HG03196 (cell line): Measurements from ENCODE around the gene LZTFL1.
"Not testable (repeated sequence)": the region's sequence is repeated elsewhere in the genome, so short reads cannot be mapped to it uniquely, and the experiment has no call there.

Experiments used
- ATAC-seq: cut with Tn5 transposase; IDR thresholded peaks from one replicate; pipeline ENCODE4 v1.9.1; 2021; ENCODE audit not compliant: unreplicated experiment

Gene LZTFL1

DNA sequence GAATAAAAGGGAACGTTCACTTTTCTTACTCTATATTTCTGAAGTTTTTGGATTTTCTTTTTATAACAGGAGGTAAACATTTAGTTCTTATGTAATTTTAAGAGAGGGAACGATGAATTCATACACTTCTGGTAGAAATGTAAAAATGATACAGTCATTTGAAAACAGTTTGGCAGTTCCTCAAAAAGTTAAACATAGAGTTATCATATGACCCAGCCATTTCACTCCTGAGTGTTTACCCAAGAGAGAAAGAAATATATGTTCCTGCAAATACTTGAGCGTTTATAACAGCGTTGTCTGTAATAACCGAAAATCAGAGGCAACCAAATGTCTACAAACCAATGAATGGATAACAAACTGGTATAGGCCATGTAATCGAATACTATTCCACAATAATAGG, 23.6 kb upstream of the LZTFL1 start:
- ATAC-seq, result no peak

DNA sequence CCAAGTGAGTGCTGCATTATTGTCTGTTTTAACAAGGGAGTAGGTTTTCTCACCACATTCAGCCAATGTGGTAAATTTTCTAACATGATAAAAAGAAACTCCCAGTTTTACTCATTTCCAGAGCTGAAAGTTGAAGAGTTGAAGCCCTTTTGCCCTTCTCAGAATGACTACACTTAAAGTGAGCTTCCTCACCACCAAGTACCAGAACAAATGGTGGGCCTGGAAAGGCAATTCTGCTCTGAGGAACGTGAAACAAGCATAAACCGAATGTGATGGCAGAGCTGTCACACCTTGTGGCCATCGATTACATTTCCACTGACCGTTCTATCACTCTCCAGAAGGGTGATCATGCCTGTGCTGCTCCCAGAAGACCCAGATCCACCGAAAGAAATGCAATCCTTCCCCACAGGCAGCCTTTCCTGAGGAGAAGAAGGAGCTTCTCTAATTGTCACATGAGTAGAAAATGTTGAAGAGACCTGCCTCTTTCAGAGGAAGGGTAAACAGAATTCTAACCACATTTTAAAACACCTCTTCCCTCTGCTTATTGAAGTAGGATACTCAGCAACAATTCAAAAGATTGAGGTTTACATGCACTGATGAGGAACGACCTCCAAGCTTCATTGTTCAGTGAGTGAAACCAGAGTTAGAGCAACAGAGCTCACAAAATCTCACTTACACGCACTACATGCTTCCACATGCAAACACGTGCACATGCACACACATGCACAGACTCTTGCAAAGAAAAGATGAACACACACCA, 23.0 kb upstream of the LZTFL1 start:
- ATAC-seq, result peak; percentile 48

DNA sequence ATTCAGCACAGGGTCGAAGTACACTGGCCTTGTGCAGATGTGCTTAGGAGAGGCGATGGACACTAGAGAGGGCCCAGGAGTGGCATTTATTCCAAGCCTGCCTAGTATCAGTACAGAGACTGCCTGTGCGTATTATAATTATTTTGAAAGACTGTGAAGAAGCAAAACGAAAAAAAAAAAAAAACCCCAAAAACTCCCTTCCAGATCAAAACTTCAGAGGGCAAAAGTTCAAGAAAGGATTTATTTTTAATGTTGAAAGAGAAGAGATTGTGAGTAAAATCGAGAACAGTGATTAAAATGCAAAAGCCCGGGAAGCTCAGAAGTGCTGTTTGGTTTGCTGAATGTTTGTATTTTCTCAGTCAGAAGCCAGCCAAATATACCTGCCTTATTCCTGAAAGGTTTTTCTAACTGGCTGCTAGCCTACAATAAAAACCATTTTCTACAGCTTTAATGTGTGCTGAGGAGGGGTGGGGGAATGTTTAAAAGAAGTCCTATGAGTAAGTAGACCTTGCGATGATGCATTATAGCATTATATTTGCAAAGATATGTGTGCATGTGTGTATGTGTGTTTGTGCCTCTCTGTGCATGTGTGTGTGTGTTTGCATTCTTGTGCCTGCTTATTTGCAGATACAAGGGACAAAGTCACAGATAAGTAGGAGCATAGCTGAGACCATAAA, 19.3 kb upstream of the LZTFL1 start:
- ATAC-seq, result peak; percentile 47

DNA sequence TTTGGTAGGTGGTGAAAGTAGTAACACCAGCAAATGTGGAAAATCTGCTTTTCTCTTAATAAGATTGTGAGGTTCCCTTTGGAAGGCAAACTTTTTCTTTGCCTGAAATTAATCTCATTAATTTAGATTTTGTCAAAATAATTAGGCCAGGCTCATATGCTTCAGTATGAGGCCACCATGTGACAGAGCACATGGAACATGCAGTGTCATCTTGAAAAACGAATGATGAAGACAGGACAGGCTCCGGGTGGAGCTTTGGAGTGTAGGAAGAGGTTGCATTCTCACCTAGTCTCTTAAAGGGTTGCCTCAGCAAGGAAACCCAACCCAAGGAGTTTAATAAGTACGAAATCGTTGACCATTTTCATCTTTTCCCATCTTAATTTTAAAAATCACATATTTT, 18.6 kb upstream of the LZTFL1 start:
- ATAC-seq, result no peak

DNA sequence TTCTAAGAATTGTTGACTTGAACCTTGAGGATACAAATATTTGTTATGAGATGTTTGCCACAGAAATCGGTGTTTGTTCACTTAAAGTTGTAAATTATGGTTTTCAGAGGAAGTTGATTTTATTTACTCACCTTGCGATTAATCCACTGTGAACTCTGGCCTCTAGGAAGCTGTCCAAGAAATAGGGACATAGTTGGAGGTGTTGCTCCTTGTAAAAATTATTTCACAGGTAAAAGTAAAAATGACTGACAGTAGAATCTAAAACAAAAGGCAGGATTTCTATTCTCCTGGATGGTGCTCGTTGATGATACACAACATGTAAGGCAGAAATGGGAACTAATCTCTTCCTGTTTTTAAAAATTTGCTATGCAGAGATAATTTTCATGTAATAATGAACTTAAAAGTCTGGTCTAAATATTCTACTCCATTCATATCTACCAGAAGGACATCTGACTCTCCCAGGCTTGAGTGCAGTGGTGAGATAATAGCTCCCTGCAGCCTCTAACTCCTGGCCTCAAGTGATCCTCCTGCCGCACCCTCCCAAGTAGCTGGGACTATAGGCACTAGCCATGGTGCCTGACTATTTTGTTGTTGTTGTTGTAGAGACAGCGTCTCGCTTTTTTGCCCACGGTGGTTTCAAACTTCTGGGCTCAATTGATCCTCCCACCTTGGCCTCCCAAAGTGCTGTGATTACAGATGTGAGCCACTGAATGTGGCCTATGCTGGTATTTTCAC, 17.1 kb upstream of the LZTFL1 start:
- no peak for ATAC-seq

DNA sequence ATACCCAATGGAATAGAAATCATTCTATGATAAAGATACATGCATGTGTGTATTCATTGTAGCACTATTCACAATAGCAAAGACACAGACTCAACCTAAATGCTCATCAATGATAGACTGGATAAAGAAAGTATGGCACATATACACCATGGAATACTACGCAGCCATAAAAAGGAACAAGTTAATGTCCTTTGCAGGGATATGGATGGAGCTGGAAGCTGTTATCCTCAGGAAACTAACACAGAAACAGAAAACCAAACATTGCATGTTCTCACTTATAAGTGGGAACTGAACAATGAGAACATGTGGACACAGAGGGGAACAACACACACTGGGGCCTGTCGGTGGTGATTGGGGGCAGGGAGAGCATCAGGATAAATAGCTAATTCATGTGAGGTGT, 15.1 kb upstream of the LZTFL1 start:
- ATAC-seq, result not testable (repeated sequence)

DNA sequence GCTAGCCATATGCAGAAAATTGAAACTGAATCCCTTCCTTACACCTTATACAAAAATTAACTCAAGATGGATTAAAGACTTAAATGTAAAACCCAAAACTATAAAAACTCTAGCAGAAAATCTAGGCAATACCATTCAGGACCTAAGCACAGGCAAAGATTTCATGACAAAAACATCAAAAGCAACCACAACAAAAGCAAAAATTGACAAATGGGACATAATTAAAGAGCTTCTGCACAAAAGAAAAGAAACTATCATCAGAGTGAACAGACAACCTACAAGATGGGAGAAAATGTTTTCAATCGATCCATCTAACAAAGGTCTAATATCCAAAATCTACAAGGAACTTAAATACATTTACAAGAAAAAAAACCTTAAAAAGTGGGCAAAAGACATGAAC, 14.4 kb upstream of the LZTFL1 start:
- not testable (repeated sequence) for ATAC-seq

DNA sequence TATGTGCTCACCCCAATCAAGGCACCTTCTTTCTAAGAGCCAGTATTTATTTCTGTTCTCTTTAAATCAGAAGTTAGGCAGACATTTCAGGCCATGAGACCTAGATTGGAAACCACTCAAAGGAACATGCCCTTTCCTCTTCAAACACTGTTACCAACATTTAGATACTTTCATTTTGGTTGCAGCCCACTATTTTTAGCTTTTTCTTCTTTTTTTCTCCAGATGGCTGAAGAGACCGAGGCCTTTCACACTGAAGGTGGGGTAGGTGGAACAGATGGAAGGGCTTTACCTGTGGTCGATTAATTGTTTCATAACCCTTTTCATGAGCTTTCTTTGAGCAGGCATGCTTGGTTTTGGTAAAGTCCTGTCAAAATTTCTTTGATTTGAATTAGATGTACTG, 10.9 kb upstream of the LZTFL1 start:
- ATAC-seq, result no peak

DNA sequence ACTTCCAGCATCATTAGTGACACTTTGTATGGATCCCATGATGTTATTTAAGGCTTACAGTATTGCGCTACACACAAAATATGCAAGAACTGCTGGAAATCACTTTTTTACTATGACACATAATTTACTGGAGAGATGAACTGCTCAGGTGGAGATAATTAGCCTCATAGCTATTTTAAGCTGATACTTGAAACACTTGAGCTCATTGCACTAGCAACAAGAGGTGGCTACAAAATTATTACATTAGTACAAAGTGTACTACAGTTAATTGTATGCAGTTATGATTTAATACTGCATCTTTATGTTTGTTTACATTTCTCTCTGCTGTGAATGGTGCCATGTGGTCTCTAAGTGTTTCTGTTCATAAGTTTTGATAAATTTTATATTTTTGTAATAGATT, 6.5 kb upstream of the LZTFL1 start:
- no peak for ATAC-seq

DNA sequence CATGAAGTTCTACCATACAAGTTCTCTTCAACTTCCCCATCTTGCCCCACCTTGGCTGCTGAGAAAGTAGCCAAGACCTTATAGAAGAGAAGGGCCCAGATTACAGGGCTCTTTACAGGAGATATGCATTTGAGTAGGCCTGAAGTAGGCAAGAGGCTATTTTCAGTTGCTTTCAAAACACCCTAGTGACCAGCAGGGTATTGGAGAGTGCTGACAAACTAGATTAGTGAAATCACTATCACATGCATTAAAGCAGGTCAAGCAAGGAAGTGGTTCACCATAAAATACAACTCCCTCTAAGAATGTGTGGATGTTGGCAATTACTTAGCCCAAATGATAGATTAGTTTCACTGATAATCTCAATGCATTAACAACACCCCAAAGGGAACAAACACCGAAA, 2.7 kb upstream of the LZTFL1 start:
- ATAC-seq, result no peak

DNA sequence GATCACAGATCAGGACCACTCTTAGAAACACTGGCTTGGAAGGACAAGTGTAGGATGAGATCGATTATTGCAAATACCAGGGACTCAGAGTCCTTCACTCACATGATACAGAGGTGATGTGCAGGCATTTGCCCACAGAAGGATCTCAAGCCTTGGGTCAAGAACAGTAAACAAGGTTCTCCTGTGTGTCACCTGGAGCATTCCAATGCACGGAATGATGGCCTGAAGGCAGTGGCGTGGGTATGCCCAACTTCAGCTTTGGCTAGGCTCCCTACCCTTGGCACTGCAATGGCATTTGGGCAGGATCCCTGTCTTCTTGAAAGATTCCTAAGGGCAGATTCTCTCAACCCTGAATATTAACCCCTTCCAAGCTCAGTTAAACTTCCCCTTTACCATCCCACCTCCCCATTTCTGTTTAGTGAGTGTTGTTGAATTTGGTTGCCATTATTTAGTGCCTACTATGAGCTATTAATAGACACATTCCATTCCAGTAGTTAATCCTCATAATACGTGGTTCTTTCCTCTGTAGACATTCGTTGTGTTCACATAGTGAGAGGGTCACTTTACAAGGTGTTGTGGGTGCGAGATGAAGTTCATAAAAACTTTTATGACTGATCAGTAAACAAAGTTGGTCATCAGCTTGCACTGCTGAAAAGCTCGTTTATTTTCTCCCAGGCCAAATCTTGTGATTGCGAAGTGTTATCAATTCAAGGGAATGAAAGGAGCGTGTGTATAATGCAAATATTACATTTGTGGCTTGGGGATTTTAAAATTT, 1.1 kb upstream of the LZTFL1 start:
- ATAC-seq, result no peak

DNA sequence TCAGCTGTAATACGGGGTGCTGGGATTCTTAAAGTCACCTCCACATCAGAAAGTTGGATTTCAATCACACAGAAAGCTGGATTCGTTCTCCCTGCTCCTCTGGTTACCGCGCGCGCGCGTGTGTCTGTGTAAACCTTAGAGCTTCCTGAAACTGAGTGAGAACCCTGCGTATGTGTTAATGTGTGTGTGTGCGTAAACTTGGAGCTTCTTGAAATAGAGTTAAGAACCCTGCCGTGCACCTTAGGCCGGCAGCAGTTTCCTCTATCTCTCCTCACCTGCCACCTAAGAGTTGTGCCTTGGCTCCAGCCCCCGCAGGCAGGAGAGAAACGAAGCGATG, 531 bp downstream of the LZTFL1 start:
- ATAC-seq, result peak; percentile 13

DNA sequence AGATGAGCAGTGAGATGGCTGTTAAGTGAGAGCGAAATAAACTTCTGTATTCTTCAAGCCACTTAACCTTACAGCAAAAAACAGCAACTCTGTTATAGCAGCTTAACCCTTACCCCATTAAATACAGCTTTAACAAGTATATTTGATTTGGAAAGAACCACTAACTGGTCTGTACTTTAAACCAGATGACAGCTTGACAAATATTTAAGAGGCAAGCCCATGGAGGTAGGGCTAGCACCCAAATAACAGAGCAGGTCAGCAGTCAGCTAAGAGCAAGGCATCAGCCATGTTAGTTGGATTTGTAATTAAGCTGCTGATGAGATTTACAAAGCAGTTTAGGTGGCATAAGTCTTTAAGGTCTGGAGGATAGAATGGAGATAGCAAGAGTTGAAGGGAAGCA, 3.5 kb downstream of the LZTFL1 start:
- ATAC-seq, result no peak

DNA sequence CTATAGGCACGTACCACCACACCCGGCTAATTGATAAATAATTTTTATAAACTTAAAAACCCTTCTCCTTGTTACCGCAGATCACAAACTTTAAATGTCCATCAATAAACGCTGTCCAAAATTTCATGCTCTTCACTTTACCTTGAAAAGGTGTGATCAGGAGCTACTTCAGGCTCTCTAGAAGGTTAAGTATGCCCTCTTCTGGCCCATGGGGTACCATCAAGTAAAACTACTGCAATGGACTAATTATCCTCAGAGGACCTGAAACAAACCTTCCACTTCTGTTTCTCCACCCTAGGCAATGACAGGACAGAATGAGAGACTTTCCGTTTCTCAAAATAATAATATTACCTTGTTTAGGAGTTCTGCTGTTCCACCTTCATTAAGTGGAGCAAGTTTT, 9.2 kb downstream of the LZTFL1 start:
- ATAC-seq, result no peak

DNA sequence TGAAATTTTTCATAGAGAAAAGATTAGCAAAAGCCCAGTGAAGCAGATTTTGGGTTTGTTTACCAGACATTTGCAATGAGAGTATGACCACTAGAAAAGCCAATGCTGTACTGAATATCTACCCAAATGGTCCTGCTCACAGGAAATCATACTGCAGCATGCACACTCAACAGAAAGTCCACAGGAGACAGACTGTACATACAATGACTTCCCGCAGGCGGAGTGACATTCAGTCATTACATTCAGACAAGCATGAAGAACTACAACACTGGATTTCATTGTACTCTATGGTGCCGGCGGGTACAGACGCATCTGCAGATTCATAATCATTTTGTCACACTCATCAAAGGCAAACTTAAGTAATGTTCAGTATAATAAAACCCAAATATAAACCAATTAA, 11.8 kb downstream of the LZTFL1 start:
- no peak for ATAC-seq

DNA sequence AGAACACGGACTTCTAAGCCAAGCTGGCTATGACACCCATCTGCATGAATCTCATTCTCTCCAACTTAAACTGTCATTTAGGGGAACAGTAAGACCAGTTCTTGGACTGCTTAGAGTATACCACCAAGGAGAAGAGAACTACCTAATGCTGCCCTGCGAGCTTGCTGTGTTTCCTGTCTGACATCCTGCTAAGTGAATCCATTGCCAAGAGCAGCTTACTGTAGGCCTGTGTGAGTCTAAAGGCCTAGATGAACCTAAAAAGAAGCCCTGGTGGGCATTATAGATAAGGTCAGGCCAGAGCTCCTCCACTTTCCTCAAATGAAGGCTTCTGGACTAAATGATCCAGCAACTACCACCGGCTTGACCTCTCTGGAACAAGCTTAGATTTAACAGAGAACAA, 15.0 kb downstream of the LZTFL1 start:
- no peak for ATAC-seq

DNA sequence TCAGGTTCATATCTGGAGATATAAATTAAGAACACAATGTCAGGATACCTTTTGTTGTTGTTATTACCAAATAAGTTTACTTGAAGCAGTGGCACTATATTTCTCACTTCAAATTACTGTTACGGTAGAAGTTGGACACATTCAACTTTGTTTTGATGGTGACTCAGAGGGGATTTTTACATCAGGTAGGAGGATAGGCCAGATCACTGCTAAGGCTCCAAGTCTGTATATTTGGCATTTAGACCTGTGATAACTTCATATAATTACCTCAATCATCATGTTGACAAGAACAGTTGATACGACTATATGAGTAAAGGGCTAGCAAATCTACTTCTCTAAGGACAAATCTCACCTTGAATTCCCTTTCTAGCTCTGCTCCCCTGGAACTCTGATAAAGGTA, 15.6 kb downstream of the LZTFL1 start:
- ATAC-seq, result no peak

DNA sequence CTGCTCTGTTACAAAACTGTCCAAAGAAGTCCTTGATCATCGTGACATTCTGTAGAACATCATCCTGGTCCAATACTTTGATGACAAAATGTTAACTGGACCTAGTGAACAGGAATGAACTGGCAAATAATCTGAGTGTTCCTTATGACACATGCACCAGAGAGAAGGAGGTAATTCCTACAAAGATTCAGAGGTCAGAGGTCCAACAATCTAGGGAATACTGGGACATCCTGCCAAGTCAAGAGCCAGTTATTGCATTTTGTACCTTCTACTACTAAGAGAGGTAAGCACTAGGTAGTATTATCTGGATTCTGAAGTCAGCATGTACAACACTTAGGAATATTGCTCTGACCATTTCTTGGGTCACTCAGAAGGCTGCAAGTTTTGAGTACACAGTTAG, 20.8 kb downstream of the LZTFL1 start:
- no peak for ATAC-seq

DNA sequence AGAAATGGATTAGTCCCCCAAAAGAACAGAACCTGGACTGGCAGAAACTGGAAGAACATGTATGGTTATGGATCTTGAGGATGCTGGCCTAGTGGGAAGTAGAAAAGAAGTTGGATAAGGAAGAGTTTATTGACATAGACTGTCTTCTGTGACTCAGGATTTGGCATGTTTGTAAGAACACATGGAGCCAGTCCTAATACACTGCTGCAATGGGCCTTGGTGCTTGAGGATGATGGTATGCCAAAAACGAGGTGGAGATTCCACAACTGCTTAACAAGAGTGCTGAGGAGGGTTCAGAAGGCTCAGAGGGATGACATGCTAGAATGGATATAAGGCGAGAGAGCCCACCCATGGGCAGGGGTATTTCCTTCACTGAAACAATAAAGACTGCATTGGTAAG, 22.4 kb downstream of the LZTFL1 start:
- no peak for ATAC-seq

DNA sequence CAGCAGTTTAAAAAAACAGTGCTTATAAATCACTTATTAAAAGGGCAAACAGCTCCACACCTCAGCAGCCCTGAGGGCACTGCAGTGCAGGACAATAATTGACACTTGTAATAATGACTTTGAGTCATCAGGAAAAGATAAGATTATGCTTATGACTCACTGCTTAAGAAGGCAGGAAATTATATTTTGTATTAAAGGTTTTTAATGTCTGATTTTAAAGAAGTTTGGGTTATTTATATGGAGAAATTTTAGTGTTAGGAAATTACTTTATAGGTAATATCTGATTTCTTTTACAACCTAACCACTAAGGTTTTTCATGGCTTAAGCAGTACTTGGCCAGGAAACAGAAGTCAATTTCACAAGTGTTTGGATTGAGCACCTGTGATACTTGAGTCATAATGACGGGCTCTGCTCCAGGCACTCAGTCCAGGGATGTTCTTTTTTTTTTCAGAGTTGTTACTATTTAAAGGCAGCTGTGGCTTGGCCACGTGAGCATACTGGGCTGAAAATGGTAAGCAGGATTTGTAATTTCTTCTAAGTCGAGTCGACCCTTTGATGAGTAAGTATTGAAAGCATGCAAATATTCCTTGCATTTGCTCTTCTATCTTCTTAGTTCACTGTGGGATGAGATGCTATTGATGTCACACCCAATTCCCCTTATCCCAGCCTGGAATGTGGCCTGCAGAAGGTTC, 23.9 kb downstream of the LZTFL1 start:
- ATAC-seq, result no peak

DNA sequence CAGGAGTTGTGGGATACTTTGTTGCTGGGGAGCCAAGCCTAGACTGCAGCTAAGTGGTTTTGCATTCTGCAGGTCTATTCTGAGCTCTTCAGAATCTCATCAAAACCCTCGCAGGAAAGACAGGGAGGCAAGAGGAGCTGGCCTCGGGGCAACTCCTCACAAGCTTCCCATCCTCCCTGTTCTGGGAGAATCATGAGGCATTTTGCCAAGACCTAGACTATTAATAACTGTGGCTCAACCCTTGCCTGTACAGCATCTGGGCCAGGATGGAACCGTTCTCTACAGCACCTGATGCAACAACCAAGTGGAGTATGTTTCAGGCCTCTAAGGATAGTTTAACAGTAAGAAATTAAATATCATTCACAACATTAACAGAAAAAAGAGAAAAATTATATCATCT, 25.4 kb downstream of the LZTFL1 start:
- no peak for ATAC-seq
